K562 (cell line): ENCODE results near the gene NPEPL1. TPM values are rescaled to one million over a fixed set of nuclear protein-coding genes. Genes with fewer than 3 reads are reported as not detected.
"Not testable (repeated sequence)": the region's sequence is repeated elsewhere in the genome, so short reads cannot be mapped to it uniquely, and the experiment has no call there.

Experiments used
- ATAC-seq: fragments of 200-7000 bp; cut with Tn5 transposase; 3 replicates; pipeline ENCODE4 v1.9.1; 2020; ENCODE audit warnings: moderate library complexity
- BruUV-seq: library from RNA; stranded (reverse); fragments of 400-500 nt; replicated peaks from 2 replicates; lab custom pipeline; 2021; lab: Mats Ljungman, UMichigan
- CTCF ChIA-PET: fragments of 300-600 bp; formaldehyde crosslinking; extraction: SDS; loops from one replicate; lab custom pipeline; 2021; ENCODE audit warnings: low intra/inter-chr PET ratio; lab: Yijun Ruan, JAX
- POLR2A ChIA-PET: fragments of 300-600, 350-650 bp; sonication (Branson Sonifier 250); formaldehyde crosslinking; extraction: SDS; loops from one replicate; lab custom pipeline; 2021; ENCODE audit warnings: antibody characterized with exemption, inconsistent platforms; lab: Yijun Ruan, JAX
- DNase-seq, 4 experiments: peaks; one replicate each; pipeline versions ENCODE4 v3.0.0 to v3.0.0-alpha.2; 2011 to 2018; ENCODE audit warnings: low spot score in 3 of 4, mixed read lengths in 3 of 4; ENCODE audit errors: extremely low read depth in 1 of 4
- FAIRE-seq: peaks from 2 replicates; lab custom pipeline; 2011; peaks lifted over from hg19 to GRCh38; lab: Jason Lieb, UNC
- H2AFZ ChIP-seq: 2 replicates; pipeline ENCODE4 v1.6.0; 2011; ENCODE audit warnings: low read depth, low read length, control low read depth, inconsistent platforms
- H3K27ac ChIP-seq: fragments of 200-600 bp; 3 replicates; pipeline ENCODE4 v1.8.0; 2011; ENCODE audit warnings: low read depth, mild to moderate bottlenecking, control low read depth, inconsistent platforms, low read length, moderate library complexity, mixed read lengths; ENCODE audit errors: extremely low read depth
- H3K27me3 ChIP-seq, 2 experiments: fragments of 300-600 bp in 1 of 2; 2 replicates in 1 of 2; 3 replicates in 1 of 2; pipeline versions ENCODE4 v1.6.0 to v1.8.0; 2011; ENCODE audit warnings: inconsistent platforms in 2 of 2, low read length in 2 of 2, mild to moderate bottlenecking in 1 of 2, mixed read lengths in 1 of 2, moderate library complexity in 1 of 2; ENCODE audit not compliant: control insufficient read depth in 2 of 2, insufficient read depth in 2 of 2
- H3K36me3 ChIP-seq: fragments of 300-600 bp; 3 replicates; pipeline ENCODE4 v1.8.0; 2011; ENCODE audit warnings: mild to moderate bottlenecking, low read length, inconsistent platforms; ENCODE audit not compliant: control insufficient read depth, insufficient read depth
- H3K4me1 ChIP-seq, 2 experiments: fragments of 200-600 bp in 1 of 2; replicated peaks in 1 of 2; 2 replicates in 1 of 2; 3 replicates in 1 of 2; pipeline versions ENCODE4 v1.5.1 to v1.8.0; 2011; ENCODE audit warnings: inconsistent platforms in 2 of 2, low read length in 2 of 2, mild to moderate bottlenecking in 1 of 2, mixed read lengths in 1 of 2, moderate library complexity in 1 of 2; ENCODE audit not compliant: control insufficient read depth in 2 of 2, insufficient read depth in 2 of 2
- H3K4me2 ChIP-seq: 2 replicates; pipeline ENCODE4 v1.6.1; 2011; ENCODE audit warnings: low read length, control low read depth, inconsistent platforms, mixed read lengths; ENCODE audit not compliant: insufficient read depth
- H3K4me3 ChIP-seq: fragments of 200-600 bp; sonication (generic), shearing (Covaris generic); 2 replicates; pipeline ENCODE4 v1.5.1; 2016; ENCODE audit warnings: control low read depth, inconsistent platforms
- H3K79me2 ChIP-seq: fragments of 200-600 bp; 3 replicates; pipeline ENCODE4 v1.8.0; 2011; ENCODE audit warnings: low read length, inconsistent platforms; ENCODE audit not compliant: control insufficient read depth, insufficient read depth
- H3K9ac ChIP-seq, 2 experiments: 2 replicates each; pipeline versions ENCODE4 v1.6.0 to v1.6.1; 2011; ENCODE audit warnings: low read depth in 2 of 2, low read length in 2 of 2, control low read depth in 1 of 2, inconsistent platforms in 1 of 2, mild to moderate bottlenecking in 1 of 2, mixed read lengths in 1 of 2; ENCODE audit not compliant: insufficient read depth in 1 of 2
- H3K9me1 ChIP-seq: one replicate; pipeline ENCODE4 v1.6.0; 2011; ENCODE audit warnings: inconsistent platforms, mild to moderate bottlenecking, low read length, moderate library complexity; ENCODE audit not compliant: control insufficient read depth, insufficient read depth
- H3K9me3 ChIP-seq: replicated peaks from 2 replicates; pipeline ENCODE4 v1.5.1; 2011; ENCODE audit warnings: low read depth, low read length, inconsistent platforms; ENCODE audit not compliant: control insufficient read depth, insufficient read depth
- H4K20me1 ChIP-seq: replicated peaks from 2 replicates; pipeline ENCODE4 v1.6.1; 2011; ENCODE audit warnings: low read length, inconsistent platforms, mixed read lengths; ENCODE audit not compliant: control insufficient read depth, insufficient read depth
- COPS2 ChIP-seq: fragments of 450-650 bp; conservative IDR thresholded peaks from 2 replicates; pipeline ENCODE4 v1.6.1; 2016; ENCODE audit warnings: mild to moderate bottlenecking, moderate library complexity
- HDAC3 ChIP-seq: fragments of 450-650 bp; IDR thresholded peaks from 2 replicates; pipeline ENCODE4 v1.6.1; 2018; ENCODE audit warnings: borderline replicate concordance, mild to moderate bottlenecking, moderate library complexity; ENCODE audit not compliant: partially characterized antibody
- HMG20B ChIP-seq: fragments of 250-450 bp; sonication (Bioruptor Pico); IDR thresholded peaks from 2 replicates; pipeline ENCODE4 v1.5.0; 2021; ENCODE audit warnings: mild to moderate bottlenecking
- KLF13 ChIP-seq: fragments of 450-650 bp; IDR thresholded peaks from 2 replicates; pipeline ENCODE4 v1.6.1; 2016; ENCODE audit warnings: missing genetic modification characterization, low read depth, mild to moderate bottlenecking, missing compliant biosample characterization, moderate library complexity, borderline replicate concordance
- POLR2A ChIP-seq: fragments of 450-650 bp; conservative IDR thresholded peaks from 2 replicates; pipeline ENCODE4 v1.6.1; 2016
- POLR3A ChIP-seq: IDR thresholded peaks from 2 replicates; pipeline ENCODE4 v1.6.1; 2011; ENCODE audit warnings: borderline replicate concordance, mild to moderate bottlenecking, moderate library complexity; ENCODE audit not compliant: insufficient read length, insufficient read depth; ENCODE audit errors: extremely low read depth
- RNF2 ChIP-seq: sonication (generic); IDR thresholded peaks from 2 replicates; pipeline ENCODE4 v1.6.1; 2016
- ZNF124 ChIP-seq: sonication (generic); formaldehyde crosslinking; IDR thresholded peaks from 2 replicates; pipeline ENCODE4 v1.8.1; 2022; ENCODE audit warnings: missing genetic modification reagents
- ZNF133 ChIP-seq: fragments of 250-450 bp; sonication (Bioruptor Pico); IDR thresholded peaks from 2 replicates; pipeline ENCODE4 v1.4.0; 2020; ENCODE audit warnings: mild to moderate bottlenecking
- ZNF316 ChIP-seq: fragments of 450-650 bp; IDR thresholded peaks from 2 replicates; pipeline ENCODE4 v1.6.1; 2016
- WGBS: fragments of 100-300 bp; shearing (Covaris generic); methylation state at CpG from one replicate; pipeline ENCODE4 v1.1.6; 2016; ENCODE audit warnings: low coverage, mixed read lengths; ENCODE audit not compliant: insufficient coverage; ENCODE audit errors: missing lambda C conversion rate; 5-methylcytosine and 5-hydroxymethylcytosine counted together
- in situ Hi-C: fragments of 300-500 bp; cut with MboI; formaldehyde crosslinking; loops from 4 replicates; pipeline ENCODE4 v1.15.0; 2018; ENCODE audit warnings: inconsistent platforms, mixed read lengths
- intact Hi-C: fragments of 100-400 bp; cut with micrococcal nuclease; formaldehyde crosslinking; loops from 2 replicates; pipeline ENCODE4 v1.14.2; 2022
- polyA plus RNA-seq, 8 experiments: library from polyadenylated mRNA; depleted of rRNA in 4 of 8; stranded (reverse) in 5 of 8; unstranded in 3 of 8; fragments of >200 nt; fragmentation: Nextera tagmentation in 2 of 8; fragmentation: Illumina TruSeq in 1 of 8; extraction: Ambion mirVana in 2 of 8; extraction: Trizol in 1 of 8; gene quantifications; 2 replicates each; pipeline versions ENCODE4 v1.2.1 to v1.2.3, GENCODE V29; 2011 to 2014; ENCODE audit warnings: inconsistent platforms in 1 of 8, missing spikeins in 1 of 8
- total RNA-seq, 7 experiments: library from RNA; depleted of rRNA in 6 of 7; stranded (reverse); fragments of >200 nt in 6 of 7; fragmentation: Illumina TruSeq in 2 of 7; extraction: Trizol in 2 of 7; gene quantifications; 2 replicates each; pipeline versions ENCODE4 v1.2.1 to v1.2.3, GENCODE V29; 2011 to 2021; ENCODE audit warnings: low replicate concordance in 1 of 7

The NPEPL1 gene
- total and polyA plus RNA-seq, 9 of the 15 experiments (the other 6 are each of a cell fraction or from before 2014, with no cell fraction given), result 0.04 to 5.6 (median 0.94) TPM

DNA sequence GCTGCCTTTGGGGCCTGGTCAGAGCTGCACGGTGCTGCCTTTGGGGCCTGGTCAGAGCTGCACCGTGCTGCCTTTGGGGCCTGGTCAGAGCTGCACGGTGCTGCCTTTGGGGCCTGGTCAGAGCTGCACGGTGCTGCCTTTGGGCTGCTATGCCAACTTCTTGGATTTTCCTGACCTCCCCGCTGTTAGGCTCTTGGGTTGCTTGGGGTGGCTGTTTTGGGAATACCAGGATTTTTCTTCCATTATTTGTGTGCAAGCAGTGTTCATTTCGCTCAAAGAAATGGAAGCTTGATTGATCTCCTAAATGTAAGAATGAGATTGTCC, 44.1 kb upstream of the NPEPL1 start:
- H3K9ac ChIP-seq, H2AFZ ChIP-seq, BruUV-seq, DNase-seq, H3K27ac ChIP-seq, H3K9me1 ChIP-seq, intact Hi-C loops, H4K20me1 ChIP-seq, H3K4me2 ChIP-seq, H3K27me3 ChIP-seq, ATAC-seq, CTCF ChIA-PET, H3K4me3 ChIP-seq, H3K36me3 ChIP-seq, H3K9me3 ChIP-seq, FAIRE-seq: not testable (repeated sequence)
- WGBS, result 60% methylated on average over 6 of the region's 6 CpGs
- POLR2A ChIA-PET, result interaction anchor here (0.5 to 1.1 kb wide), 3 partner anchors 8 to 167 kb away, joined by 3 read pairs; no protein-coding TSS in a partner anchor
- peaks cover 0 to 20% of the 10 kb centered on the region in 2 experiments; a peak in 2 of 5 replicates for H3K4me1 ChIP-seq
- in situ Hi-C loops, result loop anchor here (25.0 kb wide), 1 partner anchor 411 kb away; the partner anchor contains the start of gene ANKRD60
- peaks cover 24% of the 10 kb centered on the region for H3K79me2 ChIP-seq

- H3K9me3 ChIP-seq, result no peaks in the 10 kb centered on the region
- FAIRE-seq, result no peak
- peaks cover 35% of the 10 kb centered on the region for H3K79me2 ChIP-seq
- no peak overlapping the region for H3K4me3 ChIP-seq
- BruUV-seq, result no TSS peak
- peaks cover 0 to 20% of the 10 kb centered on the region in 2 experiments; a peak in 2 of 5 replicates for H3K4me1 ChIP-seq
- H3K27ac ChIP-seq, result no peak overlapping the region
- H3K4me2 ChIP-seq, result no peak overlapping the region
- WGBS, result 92% methylated on average over 25 of the region's 73 CpGs
- H3K27me3 ChIP-seq, result no peaks in the 10 kb centered on the region
- H2AFZ ChIP-seq, result no peak overlapping the region
- intact Hi-C loops, result loop anchor here (2.0 to 10.0 kb wide), 3 partner anchors 169 to 415 kb away; no protein-coding TSS in a partner anchor
- no peak for DNase-seq
- no peak overlapping the region for H3K9ac ChIP-seq
- TF ChIP-seq POLR2A (no peak), RNF2 (no peak), KLF13 (tag) (no peak), HMG20B (CRISPR knock-in tag) (no peak), POLR3A (no peak), ZNF316 (no peak), ZNF133 (CRISPR knock-in tag) (no peak), ZNF124 (CRISPR knock-in tag) (no peak), COPS2 (no peak), HDAC3 (no peak)
- ATAC-seq, result no peak
- ChIA-PET CTCF (no interaction called here), POLR2A (interaction anchor here (0.8 to 1.1 kb wide), 2 partner anchors 9 to 166 kb away, joined by 3 read pairs; no protein-coding TSS in a partner anchor)
- H3K9me1 ChIP-seq, result no peaks in the 10 kb centered on the region
- H3K36me3 ChIP-seq, result peaks cover 3% of the 10 kb centered on the region; the same call in 1 of the 3 replicates
- no peaks in the 10 kb centered on the region for H4K20me1 ChIP-seq
- in situ Hi-C loops, result loop anchor here (10.0 to 25.0 kb wide), 2 partner anchors 195 to 412 kb away; partner anchors contain the start of gene ANKRD60
Observed at GRCh38 chr20:58649288-58650180, 43.1 kb upstream of the NPEPL1 start.
